Non-pigmented ciliary epithelial cell (primary cell): Measurements from ENCODE around the gene FBXL3.

Experiments used
- DNase-seq: peaks from one replicate; pipeline ENCODE4 v3.0.0-alpha.2; 2010; ENCODE audit warnings: low read depth

Gene FBXL3, protein sequence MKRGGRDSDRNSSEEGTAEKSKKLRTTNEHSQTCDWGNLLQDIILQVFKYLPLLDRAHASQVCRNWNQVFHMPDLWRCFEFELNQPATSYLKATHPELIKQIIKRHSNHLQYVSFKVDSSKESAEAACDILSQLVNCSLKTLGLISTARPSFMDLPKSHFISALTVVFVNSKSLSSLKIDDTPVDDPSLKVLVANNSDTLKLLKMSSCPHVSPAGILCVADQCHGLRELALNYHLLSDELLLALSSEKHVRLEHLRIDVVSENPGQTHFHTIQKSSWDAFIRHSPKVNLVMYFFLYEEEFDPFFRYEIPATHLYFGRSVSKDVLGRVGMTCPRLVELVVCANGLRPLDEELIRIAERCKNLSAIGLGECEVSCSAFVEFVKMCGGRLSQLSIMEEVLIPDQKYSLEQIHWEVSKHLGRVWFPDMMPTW

DNA sequence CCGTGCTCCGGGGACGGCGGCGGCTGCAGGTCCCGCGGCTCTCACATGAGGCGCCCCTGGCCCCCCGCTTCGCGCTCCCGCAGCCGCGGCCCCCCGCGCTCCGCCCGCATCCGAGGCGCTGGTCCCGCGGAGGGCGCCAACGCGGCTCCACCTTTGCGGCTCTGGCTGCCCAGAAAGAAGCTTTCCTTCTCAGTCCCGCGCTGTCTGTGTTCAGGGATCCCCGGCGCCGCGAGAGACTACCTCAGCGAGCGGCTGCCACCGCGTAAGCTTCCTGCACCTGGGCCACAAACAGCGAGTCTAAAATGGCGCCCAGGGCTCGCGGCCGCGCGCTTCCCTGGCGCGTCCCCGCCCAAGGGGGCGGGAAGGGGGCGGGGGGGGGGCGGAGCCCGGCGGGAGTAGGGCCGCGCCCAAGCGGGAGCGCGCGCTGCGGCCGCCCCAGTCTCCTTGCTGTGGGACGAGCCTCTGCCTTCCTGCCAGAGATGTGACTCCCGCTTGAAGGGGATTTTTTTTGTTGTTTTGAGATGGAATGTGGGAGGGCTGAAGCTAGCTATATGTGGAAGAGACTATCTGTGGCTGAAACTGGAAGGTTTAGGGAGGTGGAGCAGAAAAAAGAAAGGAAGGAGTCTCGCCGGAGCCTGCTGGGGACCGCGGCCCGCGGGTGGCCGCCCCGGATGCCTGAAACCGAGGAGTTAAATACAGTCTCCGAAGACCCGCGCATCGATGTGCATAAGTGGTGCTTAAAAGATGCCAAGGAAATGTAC lies at the start of gene FBXL3:
TSS of gene FBXL3 (minus strand) at position 299 of the 761 bp plus-strand sequence. CDS start 5,299 bp downstream, outside the sequence.
- peak; percentile 86 for DNase-seq

- DNase-seq = no peak
Observed at GRCh38 chr13:77067519-77067918, 40.6 kb upstream of the FBXL3 start.

- DNase-seq = no peak
Observed at GRCh38 chr13:77065461-77066147, 38.6 kb upstream of the FBXL3 start.

- DNase-seq = peak; percentile 8
Observed at GRCh38 chr13:77062097-77062496, 35.1 kb upstream of the FBXL3 start.

GRCh38 chr13:77061362-77061761 lies 34.4 kb upstream of the FBXL3 start:
- no peak for DNase-seq

- DNase-seq = no peak
Observed at GRCh38 chr13:77056886-77057285, 29.9 kb upstream of the FBXL3 start.

GRCh38 chr13:77056382-77056781 lies 29.4 kb upstream of the FBXL3 start:
- no peak for DNase-seq

- no peak for DNase-seq
Observed at GRCh38 chr13:77055158-77055557, 28.2 kb upstream of the FBXL3 start.

GRCh38 chr13:77053192-77053591 lies 26.2 kb upstream of the FBXL3 start:
- DNase-seq = no peak

- DNase-seq = no peak
Observed at GRCh38 chr13:77048681-77049080, 21.7 kb upstream of the FBXL3 start.

GRCh38 chr13:77047649-77048343 lies 20.8 kb upstream of the FBXL3 start:
- no peak for DNase-seq

DNA sequence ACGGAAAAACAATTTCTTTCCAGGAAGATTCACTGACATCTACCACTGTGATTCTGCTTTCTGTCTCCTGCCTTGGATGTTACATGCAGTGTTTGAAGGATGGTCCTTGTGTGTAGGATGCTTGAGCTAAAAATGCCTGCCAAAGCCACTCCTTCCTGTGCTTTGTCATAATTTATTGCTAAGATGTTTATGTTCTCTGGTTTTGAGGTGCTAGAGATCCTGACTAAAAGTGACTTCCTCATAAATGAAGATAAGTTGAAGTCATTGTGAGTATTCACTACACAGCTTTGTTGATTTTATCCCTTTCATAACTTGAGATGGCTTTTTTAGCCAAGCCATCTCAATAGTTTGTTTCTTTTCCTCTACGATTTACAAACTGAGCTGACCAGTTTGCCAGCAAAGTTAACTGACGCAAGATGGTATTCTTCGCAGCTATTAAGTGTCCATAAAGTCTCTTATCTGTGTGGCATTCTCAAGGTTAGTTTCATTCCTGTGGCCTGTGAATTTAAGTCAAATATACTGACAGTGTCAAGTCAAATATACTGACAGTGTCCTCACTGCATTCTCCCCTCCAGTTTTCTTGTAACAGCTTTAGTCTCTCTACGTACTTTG lies 15.7 kb upstream of the FBXL3 start:
- no peak for DNase-seq

- DNase-seq = no peak
Observed at GRCh38 chr13:77040835-77041234, 13.9 kb upstream of the FBXL3 start.

DNA sequence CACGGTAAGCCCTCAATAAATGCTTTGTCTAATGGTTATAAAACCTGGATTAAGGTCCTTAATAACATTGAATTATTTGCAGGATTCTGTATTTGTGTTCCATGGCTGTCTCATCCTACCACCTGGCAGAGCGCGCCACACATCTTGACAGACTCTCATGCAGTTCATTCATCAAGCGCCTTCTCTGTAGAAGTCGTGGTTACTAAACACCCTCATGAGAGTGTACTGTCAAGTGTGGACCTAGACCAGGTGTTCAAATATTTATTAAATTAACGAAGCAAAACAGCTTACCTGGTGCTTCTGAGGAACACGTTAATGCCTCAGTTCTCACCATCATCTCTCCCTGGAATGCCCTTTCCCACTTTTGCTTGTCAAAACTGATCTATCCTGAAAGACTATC lies 13.1 kb upstream of the FBXL3 start:
- no peak for DNase-seq

GRCh38 chr13:77038907-77039480 lies 12.0 kb upstream of the FBXL3 start:
- DNase-seq = no peak

GRCh38 chr13:77036279-77036678 lies 9.3 kb upstream of the FBXL3 start:
- no peak for DNase-seq

DNA sequence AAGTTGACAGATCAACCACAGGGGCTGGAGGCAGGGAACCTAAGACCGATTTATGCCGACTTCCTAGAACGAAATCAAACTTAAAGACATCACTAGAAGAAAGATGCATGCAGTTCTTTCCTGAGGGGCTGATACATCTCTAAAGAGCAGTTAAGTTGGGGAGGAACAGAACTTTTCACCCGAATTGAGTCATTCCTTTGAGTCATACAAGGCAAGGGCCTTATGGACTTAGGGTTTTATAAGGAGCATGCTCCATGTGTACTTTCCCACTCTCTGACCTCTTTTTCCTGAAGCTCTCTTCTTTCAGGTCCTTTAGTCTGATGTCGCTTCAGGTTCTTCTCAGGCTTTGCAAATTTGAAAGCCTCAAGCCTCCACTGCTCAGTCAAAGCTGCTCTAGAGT lies 7.9 kb upstream of the FBXL3 start:
- DNase-seq = no peak

DNA sequence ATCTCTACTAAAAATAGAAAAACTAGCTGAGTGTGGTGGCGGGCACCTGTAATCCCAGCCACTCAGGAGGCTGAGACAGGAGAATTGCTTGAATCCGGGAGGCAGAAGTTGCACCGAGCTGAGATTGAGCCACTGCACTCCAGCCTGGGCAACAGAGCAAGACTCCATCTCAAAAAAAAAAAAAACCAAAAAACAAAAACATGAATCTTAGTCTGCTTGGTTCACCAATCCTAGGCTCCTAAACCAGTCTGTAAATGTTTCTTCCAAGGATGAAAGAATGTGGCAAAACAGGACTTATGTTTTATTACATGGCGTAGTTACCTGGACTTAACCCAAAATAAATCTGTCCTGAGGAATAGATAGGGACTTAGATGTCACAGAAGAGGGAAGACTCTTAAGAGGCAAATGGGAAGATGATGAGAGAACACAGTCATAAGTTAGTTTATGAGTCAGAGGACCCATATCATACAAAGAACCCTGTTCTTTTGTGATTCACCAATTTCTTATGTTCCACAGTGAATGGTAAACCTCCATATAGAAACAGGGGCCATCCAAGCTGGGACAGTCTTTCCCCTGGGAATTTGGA lies 6.9 kb upstream of the FBXL3 start:
- no peak for DNase-seq

DNA sequence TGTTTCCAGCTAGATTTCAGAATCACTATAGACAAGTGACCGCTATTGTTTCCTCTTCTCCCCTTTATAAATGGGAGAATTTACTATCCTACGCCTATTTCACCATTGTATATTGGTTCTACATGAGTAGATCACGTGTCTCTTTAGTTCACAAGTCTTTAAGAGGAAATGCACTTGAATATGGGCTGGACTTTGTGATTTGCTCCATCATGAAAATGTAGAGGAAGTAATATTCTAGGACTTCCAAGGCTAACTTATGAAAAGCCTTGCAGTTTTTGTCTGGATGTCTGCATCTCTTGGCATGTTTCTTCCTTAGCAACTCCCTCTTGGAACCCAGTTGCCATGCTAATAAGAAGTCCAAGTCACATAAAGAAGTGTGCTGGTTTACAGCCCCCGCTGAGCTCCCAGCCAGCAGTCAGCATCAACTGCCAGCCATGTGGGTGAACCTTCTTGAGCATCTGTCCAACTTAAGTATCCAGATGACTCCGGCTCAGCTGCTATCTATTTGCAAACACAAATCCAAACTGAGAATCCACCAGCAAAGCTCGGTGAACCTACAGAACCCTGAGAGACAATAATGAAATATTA lies 4.8 kb upstream of the FBXL3 start:
- no peak for DNase-seq

- no peak for DNase-seq
Observed at GRCh38 chr13:77029436-77029835, 2.5 kb upstream of the FBXL3 start.

DNA sequence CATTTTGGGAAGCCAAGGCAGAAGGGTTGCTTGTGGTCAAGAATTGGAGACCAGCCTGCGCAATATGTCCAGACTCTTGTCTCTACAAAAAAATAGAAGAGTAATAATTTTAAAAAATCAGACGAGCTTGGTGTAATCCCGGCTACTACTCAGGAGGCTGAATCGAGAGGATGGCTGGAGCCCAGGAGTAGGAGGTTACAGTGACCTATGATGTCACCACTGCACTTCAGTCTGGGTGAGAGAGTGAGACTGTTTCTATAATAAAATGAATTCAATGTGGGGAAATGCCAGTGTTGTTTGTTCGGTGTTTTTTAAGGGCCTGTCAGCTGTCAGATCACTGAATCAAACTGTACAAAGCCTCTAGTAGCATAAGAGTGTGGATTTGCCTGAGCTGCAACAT lies 1.2 kb upstream of the FBXL3 start:
- no peak for DNase-seq
